WTC11 (cell line): ENCODE results near the gene RANBP3. TPM values are rescaled to one million over a fixed set of nuclear protein-coding genes. Genes with fewer than 3 reads are reported as not detected.

ENCODE experiments used
- ATAC-seq: fragments of 200-7000 bp; cut with Tn5 transposase; 2 replicates; pipeline ENCODE4 v1.10.0; 2021; ENCODE audit warnings: mild to moderate bottlenecking, moderate library complexity
- CTCF ChIA-PET: fragments of 300-600 bp; sonication (Branson Sonifier 250); formaldehyde crosslinking; loops from one replicate; lab custom pipeline; 2021; ENCODE audit warnings: antibody characterized with exemption; lab: Charles Lee
- POLR2A ChIA-PET: fragments of 350-600 bp; sonication (Branson Sonifier 250); formaldehyde crosslinking; loops from one replicate; lab custom pipeline; 2021; ENCODE audit warnings: antibody characterized with exemption; lab: Charles Lee
- DNase-seq: peaks from one replicate; pipeline ENCODE4 v3.0.0; 2021; ENCODE audit warnings: low spot score
- H3K27ac Mint-ChIP-seq: 2 replicates; pipeline ENCODE4 v1.8.0; 2021; ENCODE audit warnings: mixed read lengths
- H3K27me3 Mint-ChIP-seq: 2 replicates; pipeline ENCODE4 v1.8.0; 2021; ENCODE audit warnings: low read depth, mild to moderate bottlenecking, moderate library complexity, mixed read lengths
- H3K36me3 Mint-ChIP-seq: 2 replicates; pipeline ENCODE4 v1.8.0; 2021; ENCODE audit warnings: mixed read lengths
- H3K4me1 Mint-ChIP-seq: 2 replicates; pipeline ENCODE4 v1.8.0; 2022; ENCODE audit warnings: mixed read lengths
- H3K4me3 Mint-ChIP-seq: 2 replicates; pipeline ENCODE4 v1.8.0; 2021; ENCODE audit warnings: mild to moderate bottlenecking, moderate library complexity, mixed read lengths
- H3K9me3 Mint-ChIP-seq: 2 replicates; pipeline ENCODE4 v1.8.0; 2021; ENCODE audit warnings: mixed read lengths
- AFF4 ChIP-seq: sonication (generic); formaldehyde crosslinking; IDR thresholded peaks from 2 replicates; pipeline ENCODE4 v1.8.1; 2023; ENCODE audit warnings: mild to moderate bottlenecking, missing genetic modification reagents, borderline replicate concordance
- AR ChIP-seq: fragments of 250-450 bp; sonication (Bioruptor Pico); IDR thresholded peaks from 2 replicates; pipeline ENCODE4 v1.9.0; 2021; ENCODE audit warnings: mild to moderate bottlenecking
- ATF3 ChIP-seq: sonication (generic); formaldehyde crosslinking; conservative IDR thresholded peaks from 2 replicates; pipeline ENCODE4 v1.8.1; 2022; ENCODE audit warnings: mild to moderate bottlenecking, missing genetic modification reagents
- ERG ChIP-seq: fragments of 250-450 bp; sonication (Bioruptor Pico); IDR thresholded peaks from 2 replicates; pipeline ENCODE4 v1.8.0; 2021; ENCODE audit warnings: mild to moderate bottlenecking
- GABPB1 ChIP-seq: sonication (generic); formaldehyde crosslinking; IDR thresholded peaks from 2 replicates; pipeline ENCODE4 v1.8.1; 2023; ENCODE audit warnings: mild to moderate bottlenecking, missing genetic modification reagents
- MXD4 ChIP-seq: fragments of 250-450 bp; sonication (Bioruptor Pico); IDR thresholded peaks from 2 replicates; pipeline ENCODE4 v1.8.0; 2021; ENCODE audit warnings: mild to moderate bottlenecking, moderate library complexity, borderline replicate concordance
- NR3C1 ChIP-seq: sonication (generic); formaldehyde crosslinking; conservative IDR thresholded peaks from 2 replicates; pipeline ENCODE4 v1.8.1; 2023; ENCODE audit warnings: low read depth, mild to moderate bottlenecking, missing genetic modification reagents
- RELA ChIP-seq: sonication (generic); formaldehyde crosslinking; IDR thresholded peaks from 2 replicates; pipeline ENCODE4 v1.8.1; 2022; ENCODE audit warnings: missing genetic modification reagents, mild to moderate bottlenecking, borderline replicate concordance
- SP1 ChIP-seq: sonication (generic); formaldehyde crosslinking; conservative IDR thresholded peaks from 2 replicates; pipeline ENCODE4 v1.8.1; 2022; ENCODE audit warnings: missing genetic modification reagents
- TEAD1 ChIP-seq: sonication (generic); formaldehyde crosslinking; IDR thresholded peaks from 2 replicates; pipeline ENCODE4 v1.8.0; 2022; ENCODE audit warnings: mild to moderate bottlenecking, missing genetic modification reagents
- ZNF317 ChIP-seq: sonication (generic); formaldehyde crosslinking; IDR thresholded peaks from 2 replicates; pipeline ENCODE4 v1.8.1; 2023; ENCODE audit warnings: low read depth, mild to moderate bottlenecking, moderate library complexity, missing genetic modification reagents, borderline replicate concordance
- ZNF512 ChIP-seq: sonication (generic); formaldehyde crosslinking; IDR thresholded peaks from 2 replicates; pipeline ENCODE4 v1.8.1; 2022; ENCODE audit warnings: missing genetic modification reagents, borderline replicate concordance
- total RNA-seq: library from RNA; stranded (reverse); gene quantifications from 3 replicates; pipeline ENCODE4 v1.2.3, GENCODE V29; 2021
- TF ChIP-seq, protein P1 (sequence below): sonication (generic); formaldehyde crosslinking; IDR thresholded peaks from 2 replicates; pipeline ENCODE4 v1.8.1; 2023; ENCODE audit warnings: mild to moderate bottlenecking, missing genetic modification reagents, moderate library complexity
- TF ChIP-seq, protein P2 (sequence below): sonication (generic); formaldehyde crosslinking; IDR thresholded peaks from 2 replicates; pipeline ENCODE4 v1.8.1; 2023; ENCODE audit warnings: mild to moderate bottlenecking, missing genetic modification reagents

RANBP3 gene
- total RNA-seq, 1 experiment from 2014 or later, result 76.3 TPM

DNA sequence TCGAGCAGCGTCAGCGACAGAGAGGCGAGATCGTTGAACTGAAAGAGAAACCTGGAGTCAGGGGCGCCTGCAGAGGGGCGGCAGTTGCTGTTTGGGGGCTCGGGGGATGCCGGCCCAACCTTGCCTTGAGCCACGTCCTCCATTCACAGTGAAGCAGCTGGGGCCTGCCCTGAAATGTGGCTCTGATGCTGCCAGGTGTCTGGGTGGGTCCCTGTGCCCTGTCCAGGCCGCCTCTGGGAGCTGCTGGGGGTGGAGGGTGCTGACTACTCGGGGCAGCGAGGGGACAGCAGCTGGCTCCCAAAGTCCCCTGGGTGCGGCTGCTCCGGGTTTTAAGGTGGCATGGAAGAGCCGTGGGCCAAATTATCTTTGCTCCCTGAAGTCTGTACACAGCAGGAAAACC is 17.7 kb upstream of the RANBP3 start:
- no peak overlapping the region for H3K27ac Mint-ChIP-seq
- ChIA-PET POLR2A (no interaction called here), CTCF (interaction anchor here (2.3 to 4.2 kb wide), 2 partner anchors 8 to 27 kb away, joined by 13 to 53 read pairs; no protein-coding TSS in a partner anchor)
- no peaks in the 10 kb centered on the region for H3K4me1 Mint-ChIP-seq
- DNase-seq (no peak), ATAC-seq (no peak)
- no peak overlapping the region for H3K4me3 Mint-ChIP-seq
- TF ChIP-seq, protein P1, sequence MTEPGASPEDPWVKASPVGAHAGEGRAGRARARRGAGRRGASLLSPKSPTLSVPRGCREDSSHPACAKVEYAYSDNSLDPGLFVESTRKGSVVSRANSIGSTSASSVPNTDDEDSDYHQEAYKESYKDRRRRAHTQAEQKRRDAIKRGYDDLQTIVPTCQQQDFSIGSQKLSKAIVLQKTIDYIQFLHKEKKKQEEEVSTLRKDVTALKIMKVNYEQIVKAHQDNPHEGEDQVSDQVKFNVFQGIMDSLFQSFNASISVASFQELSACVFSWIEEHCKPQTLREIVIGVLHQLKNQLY, result no peak
- TF ChIP-seq MXD4 (CRISPR knock-in tag), result no peak
- TF ChIP-seq, protein P2, sequence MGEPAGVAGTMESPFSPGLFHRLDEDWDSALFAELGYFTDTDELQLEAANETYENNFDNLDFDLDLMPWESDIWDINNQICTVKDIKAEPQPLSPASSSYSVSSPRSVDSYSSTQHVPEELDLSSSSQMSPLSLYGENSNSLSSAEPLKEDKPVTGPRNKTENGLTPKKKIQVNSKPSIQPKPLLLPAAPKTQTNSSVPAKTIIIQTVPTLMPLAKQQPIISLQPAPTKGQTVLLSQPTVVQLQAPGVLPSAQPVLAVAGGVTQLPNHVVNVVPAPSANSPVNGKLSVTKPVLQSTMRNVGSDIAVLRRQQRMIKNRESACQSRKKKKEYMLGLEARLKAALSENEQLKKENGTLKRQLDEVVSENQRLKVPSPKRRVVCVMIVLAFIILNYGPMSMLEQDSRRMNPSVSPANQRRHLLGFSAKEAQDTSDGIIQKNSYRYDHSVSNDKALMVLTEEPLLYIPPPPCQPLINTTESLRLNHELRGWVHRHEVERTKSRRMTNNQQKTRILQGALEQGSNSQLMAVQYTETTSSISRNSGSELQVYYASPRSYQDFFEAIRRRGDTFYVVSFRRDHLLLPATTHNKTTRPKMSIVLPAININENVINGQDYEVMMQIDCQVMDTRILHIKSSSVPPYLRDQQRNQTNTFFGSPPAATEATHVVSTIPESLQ (CRISPR knock-in tag), result no peak
- no peak for TF ChIP-seq GABPB1 (CRISPR knock-in tag)
- no peak for TF ChIP-seq ERG
- no peak for TF ChIP-seq RELA
- no peak for TF ChIP-seq ZNF317 (CRISPR knock-in tag)
- no peak for TF ChIP-seq ATF3 (CRISPR knock-in tag)
- TF ChIP-seq TEAD1 (CRISPR knock-in tag), result no peak
- no peak for TF ChIP-seq AFF4 (CRISPR knock-in tag)
- no peak for TF ChIP-seq SP1
- TF ChIP-seq ZNF512 (CRISPR knock-in tag), result no peak
- no peak for TF ChIP-seq NR3C1 (CRISPR knock-in tag)
- no peak for TF ChIP-seq AR (CRISPR knock-in tag)
- H3K36me3 Mint-ChIP-seq, result peaks cover 3% of the 10 kb centered on the region
- no peaks in the 10 kb centered on the region for H3K27me3 Mint-ChIP-seq
- H3K9me3 Mint-ChIP-seq, result peaks cover 8% of the 10 kb centered on the region
